ENCODE results near the gene NLRC5. TPM values are rescaled to one million over a fixed set of nuclear protein-coding genes. Genes with fewer than 3 reads are reported as not detected.

The NLRC5 gene
- total RNA-seq, 2 experiments from 2014 or later, result 424 to 434 TPM

GRCh38 chr16:56956756-56957155 is 32.6 kb upstream of the NLRC5 start:
- intact Hi-C loops (cut with DNase I, micrococcal nuclease), result no loop called here
- no peak for TF ChIP-seq CTCF (IDR thresholded peaks at IDR 0.05)
- Mint-ChIP-seq H3K4me3 (no peak overlapping the region), H3K27ac (no peak overlapping the region), H3K27me3 (no peaks in the 10 kb centered on the region), H3K9me3 (no peaks in the 10 kb centered on the region), H3K36me3 (ENCODE audit: low read depth) (no peaks in the 10 kb centered on the region), H3K4me1 (ENCODE audit: low read depth) (no peaks in the 10 kb centered on the region)
- H3K27ac ChIP-seq (ENCODE audit: low read depth in 1 of 2, low read length in 2 of 2), result no peak overlapping the region
- no peaks in the 10 kb centered on the region for H3K36me3 ChIP-seq (ENCODE audit: insufficient read depth, low read length)
- no peaks in the 10 kb centered on the region for H3K4me1 ChIP-seq (ENCODE audit: insufficient read depth, low read length)
- no peak for ATAC-seq (ENCODE audit: poor library complexity)
- no peaks in the 10 kb centered on the region for H3K27me3 ChIP-seq (ENCODE audit: control insufficient read depth in 1 of 2, insufficient read depth in 2 of 2, low read length in 2 of 2)
- H3K4me3 ChIP-seq (ENCODE audit: low read length), result no peak overlapping the region
- ChIA-PET POLR2A (no interaction called here), CTCF (no interaction called here)
- H3K9me3 ChIP-seq (ENCODE audit: control insufficient read depth in 1 of 2, insufficient read depth in 1 of 2, low read length in 2 of 2), result no peaks in the 10 kb centered on the region
- DNase-seq, result no peak

- peaks cover 14% of the 10 kb centered on the region for H3K4me1 ChIP-seq (ENCODE audit: insufficient read depth, low read length)
- TF ChIP-seq CTCF (IDR thresholded peaks at IDR 0.05), result no peak
- ATAC-seq (ENCODE audit: poor library complexity), result no peak
- no peak for DNase-seq
- H3K9me3 Mint-ChIP-seq, result no peaks in the 10 kb centered on the region
- H3K36me3 Mint-ChIP-seq (ENCODE audit: low read depth), result no peaks in the 10 kb centered on the region
- H3K4me3 ChIP-seq (ENCODE audit: low read length), result no peak overlapping the region
- H3K4me3 Mint-ChIP-seq, result no peak overlapping the region
- no peak overlapping the region for H3K27ac ChIP-seq (ENCODE audit: low read depth in 1 of 2, low read length in 2 of 2)
- H3K27me3 Mint-ChIP-seq, result no peaks in the 10 kb centered on the region
- peaks cover 16% of the 10 kb centered on the region for H3K4me1 Mint-ChIP-seq (ENCODE audit: low read depth)
- H3K36me3 ChIP-seq (ENCODE audit: insufficient read depth, low read length), result no peaks in the 10 kb centered on the region
- H3K9me3 ChIP-seq (ENCODE audit: control insufficient read depth in 1 of 2, insufficient read depth in 1 of 2, low read length in 2 of 2), result no peaks in the 10 kb centered on the region
- no peak overlapping the region for H3K27ac Mint-ChIP-seq
- intact Hi-C loops (cut with DNase I, micrococcal nuclease), result no loop called here
- CTCF ChIA-PET, result no interaction called here
- H3K27me3 ChIP-seq (ENCODE audit: control insufficient read depth in 1 of 2, insufficient read depth in 2 of 2, low read length in 2 of 2), result no peaks in the 10 kb centered on the region
- POLR2A ChIA-PET, result no interaction called here
Measured at GRCh38 chr16:56960681-56961281, 28.6 kb upstream of the NLRC5 start.

GRCh38 chr16:56961386-56961785 is 28.0 kb upstream of the NLRC5 start:
- ChIA-PET POLR2A (no interaction called here), CTCF (no interaction called here)
- ATAC-seq (ENCODE audit: poor library complexity), result no peak
- H3K27me3 ChIP-seq (ENCODE audit: control insufficient read depth in 1 of 2, insufficient read depth in 2 of 2, low read length in 2 of 2), result no peaks in the 10 kb centered on the region
- H3K27ac ChIP-seq (ENCODE audit: low read depth in 1 of 2, low read length in 2 of 2), result no peak overlapping the region
- peaks cover 19% of the 10 kb centered on the region for H3K4me1 Mint-ChIP-seq (ENCODE audit: low read depth)
- no peaks in the 10 kb centered on the region for H3K36me3 Mint-ChIP-seq (ENCODE audit: low read depth)
- no peaks in the 10 kb centered on the region for H3K27me3 Mint-ChIP-seq
- no peak for TF ChIP-seq CTCF (IDR thresholded peaks at IDR 0.05)
- H3K27ac Mint-ChIP-seq, result no peak overlapping the region
- H3K4me1 ChIP-seq (ENCODE audit: insufficient read depth, low read length), result peaks cover 20% of the 10 kb centered on the region
- DNase-seq, result no peak
- H3K4me3 ChIP-seq (ENCODE audit: low read length), result no peak overlapping the region
- intact Hi-C loops (cut with DNase I, micrococcal nuclease), result no loop called here
- H3K36me3 ChIP-seq (ENCODE audit: insufficient read depth, low read length), result no peaks in the 10 kb centered on the region
- H3K9me3 Mint-ChIP-seq, result no peaks in the 10 kb centered on the region
- H3K9me3 ChIP-seq (ENCODE audit: control insufficient read depth in 1 of 2, insufficient read depth in 1 of 2, low read length in 2 of 2), result no peaks in the 10 kb centered on the region
- H3K4me3 Mint-ChIP-seq, result no peak overlapping the region
